ENCODE measurements around the gene MKNK1. TPM values are rescaled to one million over a fixed set of nuclear protein-coding genes. Genes with fewer than 3 reads are reported as not detected.
A peak's percentile ranks its signal among the peaks of the same experiment; 100 is the strongest.

Gene MKNK1
- total RNA-seq, 1 experiment from 2014 or later, result 103 TPM

GRCh38 chr1:46521414-46521813 is 82.7 kb downstream of the MKNK1 start:
- peak overlapping the region; percentile 65 for H3K27ac ChIP-seq
- H3K4me2 ChIP-seq, result peak overlapping the region; percentile 80; the same call in 1 of the 2 replicates
- POLR2A ChIA-PET (ENCODE audit: unreplicated experiment), result no interaction called here
- peaks cover 47% of the 10 kb centered on the region for H3F3A ChIP-seq (ENCODE audit: insufficient read depth, low read depth)
- TF ChIP-seq CTCF (conservative IDR thresholded peaks at IDR 0.05), result no peak
- no peak for TF ChIP-seq EZH2 (IDR thresholded peaks at IDR 0.05; ENCODE audit: low read depth)
- no peaks in the 10 kb centered on the region for H3K27me3 ChIP-seq (ENCODE audit: insufficient read depth, low read depth)
- DNase-seq, result no peak
- no peak overlapping the region for H3K4me3 ChIP-seq
- H4K20me1 ChIP-seq (ENCODE audit: insufficient read depth), result no peaks in the 10 kb centered on the region
- no peaks in the 10 kb centered on the region for H3K9me3 ChIP-seq (ENCODE audit: insufficient read depth, low read depth)
- CTCF ChIA-PET, result no interaction called here
- H2AFZ ChIP-seq, result no peak overlapping the region
- no peaks in the 10 kb centered on the region for H3K79me2 ChIP-seq (ENCODE audit: low read depth)
- H3K9me2 ChIP-seq (ENCODE audit: insufficient read depth), result no peaks in the 10 kb centered on the region
- peaks cover 72% of the 10 kb centered on the region for H3K4me1 ChIP-seq (replicated peaks; ENCODE audit: insufficient read depth)
- no peaks in the 10 kb centered on the region for H3K36me3 ChIP-seq (ENCODE audit: low read depth)
- BruUV-seq (replicated peaks), result no TSS peak
- intact Hi-C loops (cut with micrococcal nuclease; ENCODE audit: unreplicated experiment), result loop anchor here (2.0 to 5.0 kb wide), 2 partner anchors 89 to 189 kb away; no protein-coding TSS in a partner anchor

DNA sequence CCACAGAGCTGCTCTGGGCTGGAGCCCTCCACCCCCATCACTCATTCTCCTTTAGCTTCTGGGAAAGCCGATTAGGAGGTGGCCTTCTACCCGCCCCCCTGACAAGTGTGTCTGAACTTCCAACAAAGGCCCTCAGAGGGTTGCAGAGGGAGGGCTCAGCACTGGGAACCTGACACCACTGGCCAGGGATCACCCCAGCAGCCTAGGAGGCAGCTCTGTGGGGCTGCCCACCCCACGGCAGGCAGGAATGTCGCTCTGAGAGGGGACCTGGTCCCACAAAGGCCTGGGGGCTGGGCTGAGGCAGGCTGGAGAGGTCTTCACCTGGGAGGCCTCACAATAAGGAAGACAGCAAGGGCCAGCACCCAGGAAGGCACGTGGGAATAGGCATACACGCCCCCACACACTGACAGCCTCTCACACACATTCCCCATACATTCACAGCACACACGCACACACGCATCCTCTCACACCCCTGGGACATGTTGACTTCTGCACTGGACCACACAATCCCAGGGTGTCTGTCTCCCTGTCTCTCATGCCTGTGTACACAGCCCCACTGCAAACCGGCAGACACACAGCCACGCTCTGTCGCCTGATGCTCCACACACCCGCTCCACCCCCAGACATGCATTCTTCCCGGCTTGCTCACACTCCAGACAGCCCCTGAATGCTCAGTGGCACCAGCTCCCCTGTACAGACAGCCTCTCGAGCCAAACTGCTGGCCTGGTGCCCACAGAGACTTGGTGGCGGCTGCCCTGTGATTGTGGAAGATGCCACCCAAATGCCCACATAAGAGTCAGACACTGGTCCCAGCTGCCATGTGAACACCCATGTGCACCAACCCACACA is 83.8 kb downstream of the MKNK1 start:
- H3K4me3 ChIP-seq, result peak overlapping the region; percentile 17; the same call in 1 of the 2 replicates
- TF ChIP-seq EZH2 (IDR thresholded peaks at IDR 0.05; ENCODE audit: low read depth), result no peak
- H2AFZ ChIP-seq, result peak overlapping the region; percentile 67
- DNase-seq, result peak; percentile 85 to 91
- H3K9me3 ChIP-seq (ENCODE audit: insufficient read depth, low read depth), result no peaks in the 10 kb centered on the region
- H3K4me2 ChIP-seq, result peak overlapping the region; percentile 80
- no peaks in the 10 kb centered on the region for H4K20me1 ChIP-seq (ENCODE audit: insufficient read depth)
- peak overlapping the region; percentile 65 for H3K27ac ChIP-seq
- no peaks in the 10 kb centered on the region for H3K36me3 ChIP-seq (ENCODE audit: low read depth)
- BruUV-seq (replicated peaks), result no TSS peak
- ChIA-PET POLR2A (ENCODE audit: unreplicated experiment) (interaction anchor here (0.6 kb wide), 3 partner anchors 9 to 200 kb away, joined by 3 to 5 read pairs (median 3); no protein-coding TSS in a partner anchor), CTCF (interaction anchor here (1.3 kb wide), 1 partner anchor 32 kb away, joined by 8 read pairs; no protein-coding TSS in a partner anchor)
- H3F3A ChIP-seq (ENCODE audit: insufficient read depth, low read depth), result peaks cover 52% of the 10 kb centered on the region
- H3K4me1 ChIP-seq (replicated peaks; ENCODE audit: insufficient read depth), result peaks cover 83% of the 10 kb centered on the region
- H3K27me3 ChIP-seq (ENCODE audit: insufficient read depth, low read depth), result no peaks in the 10 kb centered on the region
- intact Hi-C loops (cut with micrococcal nuclease; ENCODE audit: unreplicated experiment), result loop anchor here (1.0 to 5.0 kb wide), 3 partner anchors 31 to 188 kb away; partner anchors contain the start of gene DMBX1
- H3K79me2 ChIP-seq (ENCODE audit: low read depth), result no peaks in the 10 kb centered on the region
- no peaks in the 10 kb centered on the region for H3K9me2 ChIP-seq (ENCODE audit: insufficient read depth)

DNA sequence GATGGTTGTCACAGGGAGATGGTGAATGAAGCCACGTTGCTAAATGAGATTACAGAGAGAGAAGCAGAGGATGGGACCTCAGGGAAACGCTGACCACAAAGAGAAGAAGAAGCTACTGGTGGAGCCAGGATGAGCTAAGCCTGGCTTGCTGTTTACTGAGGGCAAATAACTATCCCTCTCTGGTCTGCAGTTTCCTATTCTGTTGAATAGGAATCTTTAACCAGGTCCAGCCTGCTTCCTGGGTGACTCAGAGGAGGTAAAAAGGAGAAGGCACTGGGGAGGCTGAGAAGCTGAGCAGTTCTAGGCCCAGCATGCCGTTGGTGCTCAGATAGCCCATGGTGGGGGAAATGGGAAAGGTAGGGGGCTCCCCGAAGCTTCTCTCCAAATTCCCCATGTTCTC is 84.9 kb downstream of the MKNK1 start:
- intact Hi-C loops (cut with micrococcal nuclease; ENCODE audit: unreplicated experiment), result no loop called here
- H3K4me2 ChIP-seq, result peak overlapping the region; percentile 20; the same call in 1 of the 2 replicates

More for the DNA sequence above, 84.9 kb downstream of the MKNK1 start:
- H3K27ac ChIP-seq, result no peak overlapping the region
- H3K36me3 ChIP-seq (ENCODE audit: low read depth), result no peaks in the 10 kb centered on the region
- peaks cover 52% of the 10 kb centered on the region for H3F3A ChIP-seq (ENCODE audit: insufficient read depth, low read depth)
- POLR2A ChIA-PET (ENCODE audit: unreplicated experiment), result interaction anchor here (0.5 kb wide), 1 partner anchor 78 kb away, joined by 4 read pairs; no protein-coding TSS in a partner anchor
- no peak overlapping the region for H3K4me3 ChIP-seq
- TF ChIP-seq CTCF (conservative IDR thresholded peaks at IDR 0.05) (no peak), EZH2 (IDR thresholded peaks at IDR 0.05; ENCODE audit: low read depth) (no peak)
- H3K9me3 ChIP-seq (ENCODE audit: insufficient read depth, low read depth), result no peaks in the 10 kb centered on the region
- peaks cover 83% of the 10 kb centered on the region for H3K4me1 ChIP-seq (replicated peaks; ENCODE audit: insufficient read depth)
- H3K9me2 ChIP-seq (ENCODE audit: insufficient read depth), result no peaks in the 10 kb centered on the region
- CTCF ChIA-PET, result interaction anchor here (1.3 kb wide), 1 partner anchor 31 kb away, joined by 8 read pairs; no protein-coding TSS in a partner anchor
- H3K79me2 ChIP-seq (ENCODE audit: low read depth), result no peaks in the 10 kb centered on the region
- no peaks in the 10 kb centered on the region for H4K20me1 ChIP-seq (ENCODE audit: insufficient read depth)
- no TSS peak for BruUV-seq (replicated peaks)
- no peak overlapping the region for H2AFZ ChIP-seq
- DNase-seq, result peak in 1 of 2 experiments; percentile 36
- no peaks in the 10 kb centered on the region for H3K27me3 ChIP-seq (ENCODE audit: insufficient read depth, low read depth)
